ENCODE data around the gene COP1. TPM values are rescaled to one million over a fixed set of nuclear protein-coding genes. Genes with fewer than 3 reads are reported as not detected.

The COP1 gene
- total RNA-seq, 4 donors from 2014 or later, result 53.4 to 85.5 (median 68.4) TPM

DNA sequence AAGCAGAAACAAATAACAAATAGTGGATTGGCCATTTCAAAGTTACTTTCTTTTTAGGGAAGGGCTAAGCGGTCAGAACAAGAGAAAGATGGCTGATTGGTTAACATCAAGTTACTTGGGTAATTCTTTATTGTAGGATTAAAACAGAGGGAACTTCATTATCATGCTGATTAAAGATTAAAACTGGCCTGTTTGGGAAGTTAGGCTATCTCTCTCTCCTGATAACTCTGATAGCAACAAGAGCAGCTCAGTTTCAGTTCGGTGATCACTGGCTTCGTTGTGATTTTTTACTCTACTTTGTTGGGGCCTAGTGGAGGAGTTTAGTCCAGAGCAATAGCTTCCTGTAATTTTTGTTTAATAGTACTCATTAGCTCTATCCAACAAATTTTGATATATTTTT lies 20.5 kb upstream of the COP1 start:
- intact Hi-C loops (cut with DNase I; ENCODE audit: low total_unique reads), result no loop called here
- no peak for DNase-seq
- no peaks in the 10 kb centered on the region for H3K9me3 ChIP-seq
- TF ChIP-seq, protein P1, sequence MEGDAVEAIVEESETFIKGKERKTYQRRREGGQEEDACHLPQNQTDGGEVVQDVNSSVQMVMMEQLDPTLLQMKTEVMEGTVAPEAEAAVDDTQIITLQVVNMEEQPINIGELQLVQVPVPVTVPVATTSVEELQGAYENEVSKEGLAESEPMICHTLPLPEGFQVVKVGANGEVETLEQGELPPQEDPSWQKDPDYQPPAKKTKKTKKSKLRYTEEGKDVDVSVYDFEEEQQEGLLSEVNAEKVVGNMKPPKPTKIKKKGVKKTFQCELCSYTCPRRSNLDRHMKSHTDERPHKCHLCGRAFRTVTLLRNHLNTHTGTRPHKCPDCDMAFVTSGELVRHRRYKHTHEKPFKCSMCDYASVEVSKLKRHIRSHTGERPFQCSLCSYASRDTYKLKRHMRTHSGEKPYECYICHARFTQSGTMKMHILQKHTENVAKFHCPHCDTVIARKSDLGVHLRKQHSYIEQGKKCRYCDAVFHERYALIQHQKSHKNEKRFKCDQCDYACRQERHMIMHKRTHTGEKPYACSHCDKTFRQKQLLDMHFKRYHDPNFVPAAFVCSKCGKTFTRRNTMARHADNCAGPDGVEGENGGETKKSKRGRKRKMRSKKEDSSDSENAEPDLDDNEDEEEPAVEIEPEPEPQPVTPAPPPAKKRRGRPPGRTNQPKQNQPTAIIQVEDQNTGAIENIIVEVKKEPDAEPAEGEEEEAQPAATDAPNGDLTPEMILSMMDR (IDR thresholded peaks at IDR 0.05), result no peak
- TF ChIP-seq POLR2A (IDR thresholded peaks at IDR 0.05), result no peak
- no peaks in the 10 kb centered on the region for H3K27me3 ChIP-seq
- no peaks in the 10 kb centered on the region for H3K4me1 ChIP-seq
- no peak overlapping the region for H3K27ac ChIP-seq
- no peak overlapping the region for H3K4me3 ChIP-seq
- H3K36me3 ChIP-seq, result no peaks in the 10 kb centered on the region

GRCh38 chr1:176225911-176226310 lies 18.8 kb upstream of the COP1 start:
- DNase-seq, result no peak
- Histone ChIP-seq H3K4me3 (no peak overlapping the region), H3K36me3 (no peaks in the 10 kb centered on the region), H3K9me3 (no peaks in the 10 kb centered on the region), H3K27ac (no peak overlapping the region), H3K4me1 (no peaks in the 10 kb centered on the region), H3K27me3 (no peaks in the 10 kb centered on the region)
- intact Hi-C loops (cut with DNase I; ENCODE audit: low total_unique reads), result no loop called here
- TF ChIP-seq, protein P1 (IDR thresholded peaks at IDR 0.05), result no peak
- no peak for TF ChIP-seq POLR2A (IDR thresholded peaks at IDR 0.05)

DNA sequence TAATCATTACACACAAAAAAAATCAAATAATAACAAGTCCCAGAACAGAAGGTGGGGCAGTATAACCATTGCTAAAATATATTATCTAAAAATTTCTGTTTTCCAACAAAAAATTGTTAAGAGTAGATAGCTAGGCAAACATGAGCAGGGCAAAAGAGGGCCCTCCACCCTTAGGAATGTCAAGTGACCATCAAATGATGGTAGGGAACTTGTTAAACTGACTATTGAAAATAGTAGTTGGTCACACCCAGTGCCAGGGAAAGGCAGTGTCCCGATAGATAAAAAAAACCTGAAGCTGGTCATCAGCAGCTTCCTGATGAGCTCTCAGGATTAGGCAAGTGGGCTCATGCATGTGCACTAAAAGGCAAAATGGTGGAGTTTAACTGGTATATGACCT lies 18.4 kb upstream of the COP1 start:
- Histone ChIP-seq H3K9me3 (no peaks in the 10 kb centered on the region), H3K4me1 (no peaks in the 10 kb centered on the region), H3K27ac (no peak overlapping the region), H3K27me3 (no peaks in the 10 kb centered on the region), H3K4me3 (no peak overlapping the region), H3K36me3 (no peaks in the 10 kb centered on the region)
- DNase-seq, result no peak
- intact Hi-C loops (cut with DNase I; ENCODE audit: low total_unique reads), result no loop called here
- TF ChIP-seq POLR2A (IDR thresholded peaks at IDR 0.05), result no peak
- TF ChIP-seq, protein P1 (IDR thresholded peaks at IDR 0.05), result no peak

GRCh38 chr1:176222196-176222595 lies 15.1 kb upstream of the COP1 start:
- no peaks in the 10 kb centered on the region for H3K4me1 ChIP-seq
- no peaks in the 10 kb centered on the region for H3K27me3 ChIP-seq
- H3K9me3 ChIP-seq, result no peaks in the 10 kb centered on the region
- no peak for DNase-seq
- no peak overlapping the region for H3K27ac ChIP-seq
- TF ChIP-seq POLR2A (IDR thresholded peaks at IDR 0.05), result no peak
- TF ChIP-seq, protein P1 (IDR thresholded peaks at IDR 0.05), result no peak
- H3K36me3 ChIP-seq, result no peaks in the 10 kb centered on the region
- H3K4me3 ChIP-seq, result no peak overlapping the region
- intact Hi-C loops (cut with DNase I; ENCODE audit: low total_unique reads), result no loop called here

DNA sequence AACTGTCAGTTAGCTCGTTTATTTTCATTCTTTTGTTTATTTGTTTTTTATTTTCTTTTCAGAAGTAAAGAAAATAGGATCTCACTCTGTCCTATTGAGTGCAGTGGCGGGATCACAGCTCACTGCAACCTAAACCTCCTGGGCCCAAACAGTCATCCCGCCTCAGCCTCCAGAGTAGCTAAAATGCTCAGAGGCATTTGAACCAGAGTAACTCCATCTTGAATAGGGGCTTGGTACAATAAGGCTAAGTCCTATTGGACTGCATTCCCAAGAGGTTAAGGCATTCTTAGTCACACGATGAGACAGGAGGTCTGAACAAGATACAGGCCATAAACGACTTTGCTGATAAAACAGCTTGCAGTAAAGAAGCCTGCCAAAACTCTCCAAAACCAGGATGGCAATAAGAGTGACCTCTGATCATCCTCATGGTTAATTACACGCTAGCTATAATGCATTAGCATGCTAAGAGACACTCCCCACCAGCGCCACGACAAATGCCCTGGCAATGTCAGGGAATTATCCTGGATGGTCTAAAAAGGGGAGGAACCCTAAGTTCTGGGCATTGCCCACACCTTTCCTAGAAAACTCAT lies 13.1 kb upstream of the COP1 start:
- no peak overlapping the region for H3K27ac ChIP-seq
- H3K9me3 ChIP-seq, result no peaks in the 10 kb centered on the region
- H3K4me1 ChIP-seq, result no peaks in the 10 kb centered on the region
- TF ChIP-seq, protein P1 (IDR thresholded peaks at IDR 0.05), result no peak
- TF ChIP-seq POLR2A (IDR thresholded peaks at IDR 0.05), result no peak
- no peaks in the 10 kb centered on the region for H3K36me3 ChIP-seq
- no peak for DNase-seq
- no peaks in the 10 kb centered on the region for H3K27me3 ChIP-seq
- intact Hi-C loops (cut with DNase I; ENCODE audit: low total_unique reads), result no loop called here
- H3K4me3 ChIP-seq, result no peak overlapping the region

Measured in uterus (tissue), 4 donors.